Stimulated activated CD8-positive, alpha-beta memory T cell treated with anti-CD3 and anti-CD28 coated beads, Interleukin-15, amount 100 ng/mL, for 48 hours (primary cell): Measurements from ENCODE around the gene LAMB4.

Source experiments
- DNase-seq, 2 donors: peaks; one replicate each; pipeline ENCODE4 v3.0.0-alpha.2; 2020; ENCODE audit warnings: low read depth in 2 of 2

LAMB4 gene

GRCh38 chr7:108078691-108079090 lies 51.5 kb downstream of the LAMB4 start:
- no peak for DNase-seq

GRCh38 chr7:108078211-108078673 lies 51.9 kb downstream of the LAMB4 start:
- no peak for DNase-seq

- no peak for DNase-seq
Observed at GRCh38 chr7:108077709-108078108, 52.5 kb downstream of the LAMB4 start.

- no peak for DNase-seq
Observed at GRCh38 chr7:108076156-108076555, 54.0 kb downstream of the LAMB4 start.

- DNase-seq, result no peak
Observed at GRCh38 chr7:108073305-108074070, 56.7 kb downstream of the LAMB4 start.

- DNase-seq, result no peak
Observed at GRCh38 chr7:108072739-108073138, 57.4 kb downstream of the LAMB4 start.

GRCh38 chr7:108072116-108072515 lies 58.0 kb downstream of the LAMB4 start:
- no peak for DNase-seq

- DNase-seq, result no peak
Observed at GRCh38 chr7:108071551-108071950, 58.6 kb downstream of the LAMB4 start.

- DNase-seq, result no peak
Observed at GRCh38 chr7:108069646-108070045, 60.5 kb downstream of the LAMB4 start.

- DNase-seq, result no peak
Observed at GRCh38 chr7:108067844-108068243, 62.3 kb downstream of the LAMB4 start.

- no peak for DNase-seq
Observed at GRCh38 chr7:108066486-108066885, 63.7 kb downstream of the LAMB4 start.

- no peak for DNase-seq
Observed at GRCh38 chr7:108063520-108063933, 66.6 kb downstream of the LAMB4 start.

GRCh38 chr7:108062250-108063014 lies 67.7 kb downstream of the LAMB4 start:
- no peak for DNase-seq

- DNase-seq, result no peak
Observed at GRCh38 chr7:108059526-108059925, 70.6 kb downstream of the LAMB4 start.

GRCh38 chr7:108057951-108058481 lies 72.1 kb downstream of the LAMB4 start:
- DNase-seq, result no peak

- DNase-seq, result no peak
Observed at GRCh38 chr7:108055611-108056021, 74.5 kb downstream of the LAMB4 start.

- no peak for DNase-seq
Observed at GRCh38 chr7:108054537-108054936, 75.6 kb downstream of the LAMB4 start.

GRCh38 chr7:108053250-108053649 lies 76.9 kb downstream of the LAMB4 start:
- no peak for DNase-seq

- no peak for DNase-seq
Observed at GRCh38 chr7:108051454-108051853, 78.7 kb downstream of the LAMB4 start.

GRCh38 chr7:108049962-108050361 lies 80.2 kb downstream of the LAMB4 start:
- DNase-seq, result no peak

- DNase-seq, result no peak
Observed at GRCh38 chr7:108048422-108048821, 81.7 kb downstream of the LAMB4 start.

- DNase-seq, result no peak
Observed at GRCh38 chr7:108046952-108047506, 83.1 kb downstream of the LAMB4 start.
